Caki2 (cell line): ENCODE data around the gene POU2AF1. TPM values are rescaled to one million over a fixed set of nuclear protein-coding genes. Genes with fewer than 3 reads are reported as not detected.

Experiments
- DNase-seq: peaks from one replicate; pipeline ENCODE4 v3.0.0-alpha.2; 2015; ENCODE audit warnings: low read depth
- in situ Hi-C: cut with HindIII; loops from 2 replicates; pipeline ENCODE4 v1.10.0; 2016; ENCODE audit warnings: low sequenced_read_pairs, low pct_unique_long_range_greater_than_20kb, mixed read lengths
- total RNA-seq: library from RNA; depleted of rRNA; stranded (reverse); fragments of >200 nt; shearing (Covaris generic); gene quantifications from 2 replicates; pipeline ENCODE4 v1.2.3, GENCODE V29; 2014; ENCODE audit warnings: low replicate concordance

Gene POU2AF1
- total RNA-seq, 1 experiment from 2014 or later, result not detected

DNA sequence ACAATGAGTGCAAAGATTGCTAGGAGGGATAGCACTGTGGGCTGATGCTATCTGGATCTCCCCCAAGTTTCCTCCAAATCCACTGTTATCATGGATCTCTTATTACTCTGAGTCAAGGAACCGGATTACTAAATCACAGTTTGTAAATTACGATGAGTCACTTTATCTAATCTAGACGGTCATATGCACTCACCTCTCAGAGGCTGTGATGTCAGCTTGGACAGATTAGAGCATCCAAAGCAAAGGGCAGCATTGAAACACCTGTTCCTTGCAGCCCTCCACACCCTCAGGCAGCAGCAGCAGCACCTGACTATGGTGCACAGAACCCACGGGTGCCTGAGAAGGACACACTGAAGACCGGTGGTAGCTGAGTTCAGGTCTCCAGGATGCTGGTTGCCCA lies 14.0 kb upstream of the POU2AF1 start:
- in situ Hi-C loops, result no loop called here
- no peak for DNase-seq

DNA sequence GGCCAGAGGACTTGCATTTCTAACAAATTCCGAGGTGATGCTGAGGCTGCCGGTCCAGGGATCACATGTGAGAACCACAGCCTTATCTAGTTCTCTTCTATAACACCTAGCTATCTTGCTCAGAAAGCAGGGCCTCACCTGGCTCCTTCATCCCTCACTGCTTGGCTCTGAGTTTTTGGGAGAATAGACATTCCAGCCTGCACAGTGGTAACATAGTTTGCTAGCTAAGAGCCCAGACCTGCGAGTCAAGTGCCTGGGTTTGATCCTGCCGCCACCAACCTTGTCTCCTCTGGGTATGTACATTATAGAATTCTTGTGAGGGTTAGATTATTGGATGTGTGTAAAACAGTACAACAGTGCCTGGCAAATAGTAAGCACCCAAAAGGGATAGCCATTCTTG lies 13.5 kb upstream of the POU2AF1 start:
- no peak for DNase-seq
- in situ Hi-C loops, result no loop called here

DNA sequence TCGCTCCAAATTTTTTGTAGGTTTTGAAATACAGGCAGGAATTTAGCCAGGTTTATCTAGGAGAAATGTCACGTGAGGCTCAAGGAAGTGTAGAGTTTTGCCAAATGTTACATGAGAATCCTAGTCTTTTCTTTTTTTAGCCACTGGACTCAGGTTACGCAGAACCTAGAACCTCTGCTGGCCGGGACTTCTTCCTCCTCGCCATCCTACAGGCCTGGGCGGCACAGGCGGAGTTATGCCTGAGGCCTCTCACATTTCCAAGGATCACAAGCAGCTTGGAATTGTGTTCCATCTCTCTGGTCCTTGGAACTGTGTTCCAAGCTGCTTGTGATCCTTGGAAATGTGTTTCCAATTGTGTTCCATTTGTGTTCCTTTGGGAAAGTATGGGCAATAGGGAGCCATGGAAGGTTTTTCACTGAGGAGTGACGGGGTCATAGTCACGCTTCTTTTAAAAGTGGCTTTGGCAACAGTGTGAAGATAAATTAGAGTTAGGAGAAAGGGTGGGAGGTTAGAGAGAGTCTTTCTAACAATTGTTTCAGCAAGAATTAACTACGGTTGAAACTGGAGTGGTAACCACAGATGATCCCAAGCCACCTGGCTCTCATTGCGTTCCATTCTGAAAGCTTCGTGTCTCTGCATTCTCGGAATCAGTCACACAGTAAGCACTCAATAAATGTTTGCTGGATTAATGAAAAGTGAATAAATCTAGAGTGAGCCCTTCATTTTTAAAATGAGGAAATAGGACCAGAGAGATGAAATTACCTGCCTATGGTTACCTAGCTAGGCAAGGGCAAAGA lies 12.5 kb upstream of the POU2AF1 start:
- in situ Hi-C loops, result no loop called here
- DNase-seq, result no peak

DNA sequence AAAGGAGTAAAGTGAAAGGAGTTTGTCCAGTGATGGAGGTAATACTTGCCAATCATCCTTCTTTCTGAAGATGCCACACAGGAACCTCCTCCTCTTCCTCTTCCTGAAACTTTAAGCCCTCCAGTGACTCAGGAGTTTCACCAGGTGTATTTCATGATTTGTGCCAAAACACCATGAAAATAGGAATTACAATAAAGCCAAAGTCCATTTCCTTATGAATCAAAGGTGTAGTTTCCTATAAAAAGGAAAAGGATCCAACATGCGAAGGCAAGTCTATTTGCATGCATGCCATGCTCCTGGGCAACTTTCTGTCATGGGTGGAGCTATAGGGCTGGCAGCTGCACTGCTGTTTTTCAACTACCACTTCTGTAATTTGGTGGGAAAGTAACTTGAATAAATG lies 9.8 kb upstream of the POU2AF1 start:
- DNase-seq, result no peak
- in situ Hi-C loops, result no loop called here

DNA sequence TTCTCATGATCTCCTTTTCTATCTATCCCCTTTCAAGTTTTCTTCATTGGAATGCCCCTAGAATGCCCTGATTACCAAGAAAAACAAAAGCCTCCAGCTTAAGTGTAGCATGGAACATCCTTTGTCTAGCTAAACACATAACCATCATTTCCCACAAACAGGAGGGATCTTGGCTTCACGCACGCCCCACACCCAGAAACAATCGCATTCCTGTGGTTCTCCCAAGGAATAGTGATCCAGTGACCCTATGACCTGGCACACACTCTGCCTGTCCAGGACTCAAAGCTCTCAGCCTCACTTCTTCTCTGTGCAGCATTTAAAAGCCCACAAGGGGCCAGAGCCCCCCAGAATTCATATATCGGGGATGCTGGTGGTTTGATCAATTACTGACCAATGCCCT lies 9.3 kb upstream of the POU2AF1 start:
- no peak for DNase-seq
- in situ Hi-C loops, result no loop called here

DNA sequence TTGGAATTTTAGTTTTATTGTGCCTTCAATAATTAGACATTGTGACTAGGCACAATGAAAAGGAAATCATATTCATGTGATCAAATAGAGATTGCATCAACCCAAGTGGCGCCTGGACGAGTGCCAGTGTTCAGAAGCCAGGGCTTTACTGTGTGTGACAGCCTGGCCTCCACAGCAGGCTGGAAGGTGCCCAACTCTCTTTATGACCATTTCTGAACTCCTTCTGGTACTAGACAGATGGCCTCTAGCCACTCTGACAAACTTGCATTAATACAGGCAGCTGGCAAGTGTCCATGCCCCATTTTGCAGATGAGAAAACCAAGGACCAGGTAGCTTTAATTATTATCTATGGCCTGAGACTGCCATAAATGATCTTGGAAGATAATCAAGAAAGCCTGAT lies 8.3 kb upstream of the POU2AF1 start:
- DNase-seq, result no peak
- in situ Hi-C loops, result no loop called here

DNA sequence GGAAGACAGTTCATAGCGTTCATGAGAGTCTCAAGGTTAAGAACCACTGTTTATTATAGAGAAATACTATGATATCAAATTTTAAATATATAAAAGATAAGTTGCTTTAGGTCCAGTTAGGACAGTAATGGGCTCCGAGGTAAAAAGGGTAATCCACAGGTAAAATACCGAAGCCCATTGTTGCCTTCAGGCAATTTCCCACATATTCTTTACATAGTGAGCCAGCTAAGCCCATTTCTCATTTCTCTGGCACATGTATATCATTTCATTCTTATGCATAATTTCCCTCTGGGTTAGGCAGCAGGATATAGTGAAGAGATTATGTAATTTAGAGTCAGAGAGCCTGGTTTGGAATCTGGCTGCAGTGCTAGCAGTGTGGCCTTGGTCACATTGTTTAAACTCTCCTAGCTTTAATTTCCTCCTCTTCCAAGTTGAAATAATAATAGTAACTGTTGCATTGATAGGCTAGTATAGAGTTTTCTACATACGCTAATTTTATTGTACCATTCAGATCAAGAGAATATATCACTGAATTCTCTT lies 7.6 kb upstream of the POU2AF1 start:
- no peak for DNase-seq
- in situ Hi-C loops, result no loop called here

DNA sequence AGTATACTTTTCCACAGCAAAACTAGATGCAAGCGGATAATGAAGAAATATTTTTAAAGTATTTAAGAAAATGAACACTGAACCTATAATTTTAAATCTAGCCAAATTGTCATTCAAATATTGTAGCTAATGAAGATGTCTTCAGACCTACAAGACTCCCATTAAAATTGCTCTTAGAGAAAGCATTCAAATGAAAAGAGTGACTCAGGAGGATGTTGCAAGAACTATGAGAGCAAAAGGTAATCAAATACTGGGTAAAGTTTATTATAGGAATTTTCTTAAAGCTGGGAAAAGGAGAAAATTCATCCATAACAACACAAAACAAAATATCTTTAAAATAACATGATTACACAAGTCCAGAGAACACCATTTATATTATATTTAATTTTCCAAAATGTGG lies 5.4 kb upstream of the POU2AF1 start:
- in situ Hi-C loops, result no loop called here
- no peak for DNase-seq

DNA sequence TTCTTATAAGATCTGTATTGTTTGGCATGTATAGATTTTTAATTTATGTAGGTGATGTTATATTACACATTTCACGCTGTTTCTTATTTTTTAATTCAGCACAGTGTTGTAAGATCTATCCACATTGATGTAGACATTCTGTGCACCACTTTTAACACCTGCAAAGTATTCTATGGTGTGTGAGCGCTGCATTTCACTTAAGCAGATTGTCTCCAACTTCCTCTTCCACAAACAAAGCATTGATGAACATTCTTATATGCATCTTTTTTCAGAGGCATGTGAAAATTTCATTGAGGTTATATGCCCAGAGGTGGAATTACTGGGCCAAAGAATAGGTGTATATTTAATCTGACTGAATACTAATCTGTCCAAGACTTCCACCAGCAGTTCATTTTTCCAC lies 3.4 kb upstream of the POU2AF1 start:
- in situ Hi-C loops, result no loop called here

DNA sequence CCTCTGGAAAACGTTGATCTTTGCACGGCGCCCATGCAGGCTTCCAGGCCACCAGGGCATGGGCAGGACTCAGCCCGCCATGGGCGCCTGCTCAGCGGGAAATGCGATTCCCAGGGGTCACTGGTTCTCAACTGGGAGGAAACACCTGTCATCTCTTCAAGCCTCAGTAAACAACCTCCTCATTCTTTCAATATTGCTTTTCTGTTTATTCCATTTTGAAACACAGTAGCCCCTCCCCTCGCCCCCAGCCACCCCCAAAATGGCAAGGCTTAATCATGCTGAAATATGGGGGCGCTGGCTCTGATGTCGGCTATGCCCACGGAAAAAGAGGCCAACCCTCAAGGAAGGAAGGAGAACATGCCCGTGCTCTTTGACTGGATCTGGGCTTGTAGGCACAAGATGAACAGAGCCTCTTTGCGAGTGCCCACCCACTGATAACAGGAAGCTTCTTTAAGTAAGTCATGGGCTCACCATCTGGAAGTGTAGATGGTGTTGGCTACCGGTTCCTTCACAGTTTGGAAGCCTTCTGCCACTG lies 594 bp upstream of the POU2AF1 start:
- in situ Hi-C loops, result no loop called here
- DNase-seq, result no peak

More for the DNA sequence above, 3.4 kb upstream of the POU2AF1 start:
- DNase-seq, result no peak

DNA sequence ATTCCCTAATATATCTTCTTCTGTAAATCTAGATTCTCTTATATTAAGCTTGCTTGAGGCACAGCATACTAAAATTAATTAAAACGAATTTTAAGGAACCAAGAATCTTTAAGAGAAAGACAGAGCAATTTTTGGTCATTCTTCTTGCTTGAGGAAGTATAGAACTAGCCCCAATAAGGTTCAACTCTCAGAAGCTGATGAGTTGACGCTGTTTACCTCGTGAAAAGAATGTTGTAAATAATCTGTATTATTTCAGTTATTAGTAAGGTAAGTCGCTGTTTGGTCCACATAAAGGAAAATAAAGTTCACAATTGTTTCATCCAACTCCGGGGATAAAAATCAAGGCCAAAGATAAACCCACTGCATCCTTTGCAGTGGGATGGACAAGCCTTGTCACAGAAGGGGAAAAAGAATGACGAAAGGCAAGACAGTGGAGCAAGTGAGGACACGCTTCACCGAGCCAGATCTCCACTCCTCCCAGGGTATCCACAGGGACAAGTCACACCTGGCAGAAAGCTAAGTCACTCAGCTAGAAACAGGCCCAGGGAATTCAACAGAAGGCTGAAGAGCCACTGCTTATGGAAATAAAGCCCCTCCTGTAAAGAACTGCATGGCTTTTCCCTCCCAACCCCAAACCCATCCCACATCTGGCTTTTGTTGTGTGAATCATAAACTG lies 752 bp downstream of the POU2AF1 start:
- in situ Hi-C loops, result no loop called here
- DNase-seq, result no peak

DNA sequence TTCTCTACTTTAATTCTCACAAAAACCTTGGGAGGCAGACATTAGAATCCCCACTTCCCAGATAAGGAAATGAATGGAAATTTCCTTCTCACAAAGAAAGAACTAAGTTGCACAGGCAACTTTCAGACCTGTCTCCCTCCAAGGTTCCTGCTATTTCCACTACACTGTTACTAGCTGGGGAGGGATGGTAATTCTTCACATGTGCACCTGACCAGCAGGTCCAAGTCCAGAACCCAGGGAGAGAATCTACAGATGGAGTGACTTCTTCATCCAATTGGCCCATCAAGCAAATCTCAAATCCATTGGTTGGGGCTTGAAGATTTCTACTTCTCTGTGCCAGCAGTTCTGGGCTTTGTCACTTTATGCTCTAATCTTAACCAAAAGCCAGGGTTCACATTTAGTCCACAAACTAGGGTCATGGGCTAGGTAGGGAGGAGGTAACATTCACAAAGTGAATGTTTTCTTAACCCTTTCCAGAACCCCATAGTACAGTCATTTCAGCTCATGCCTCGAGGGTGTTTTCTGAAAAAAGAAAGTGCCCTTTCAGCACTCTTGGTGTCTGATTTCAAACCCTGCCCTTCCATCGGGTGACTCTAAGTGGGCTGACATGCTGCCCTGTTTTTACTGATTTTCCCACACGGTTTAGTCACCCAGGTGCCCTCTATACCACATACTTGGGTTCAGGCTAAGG lies 2.7 kb downstream of the POU2AF1 start:
- in situ Hi-C loops, result no loop called here
- no peak for DNase-seq

DNA sequence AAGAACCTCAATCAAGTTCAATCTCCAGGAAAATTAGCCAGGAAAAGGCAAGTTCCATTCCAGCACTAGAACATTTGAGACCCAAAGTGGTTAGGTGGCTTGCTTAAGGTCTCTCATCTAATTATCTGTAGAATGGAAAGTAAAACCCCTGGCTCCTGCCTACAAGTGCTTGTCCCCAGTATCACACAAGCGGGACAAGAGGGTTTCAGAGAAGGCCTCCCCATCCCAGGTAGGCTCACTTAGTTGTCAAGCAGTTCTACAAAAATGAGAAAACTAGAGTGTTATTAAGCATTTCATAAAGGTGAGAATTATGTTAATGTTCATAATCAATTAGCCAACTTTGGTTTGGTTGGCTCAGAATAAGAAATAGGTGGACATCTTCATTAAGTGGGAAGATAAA lies 5.5 kb downstream of the POU2AF1 start:
- DNase-seq, result no peak
- in situ Hi-C loops, result no loop called here

DNA sequence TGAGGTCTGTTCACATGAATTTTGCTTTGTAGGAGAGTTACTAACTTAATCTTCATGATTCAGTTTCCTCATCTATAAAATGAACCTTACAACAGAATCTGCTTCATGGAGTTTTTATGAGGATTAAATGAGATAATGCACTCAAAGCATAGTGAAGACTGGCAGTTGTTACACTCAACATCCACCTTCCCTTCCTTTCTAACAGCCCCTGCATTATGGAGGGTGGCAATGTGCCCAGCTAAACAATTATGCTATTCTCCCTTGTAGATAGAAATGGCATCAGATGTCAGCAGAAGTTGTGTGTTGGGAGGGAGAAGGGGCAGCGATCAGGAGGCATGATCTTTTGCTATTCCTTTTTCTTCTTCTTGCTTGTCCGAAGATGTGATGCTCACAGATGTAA lies 6.5 kb downstream of the POU2AF1 start:
- DNase-seq, result no peak
- in situ Hi-C loops, result no loop called here

DNA sequence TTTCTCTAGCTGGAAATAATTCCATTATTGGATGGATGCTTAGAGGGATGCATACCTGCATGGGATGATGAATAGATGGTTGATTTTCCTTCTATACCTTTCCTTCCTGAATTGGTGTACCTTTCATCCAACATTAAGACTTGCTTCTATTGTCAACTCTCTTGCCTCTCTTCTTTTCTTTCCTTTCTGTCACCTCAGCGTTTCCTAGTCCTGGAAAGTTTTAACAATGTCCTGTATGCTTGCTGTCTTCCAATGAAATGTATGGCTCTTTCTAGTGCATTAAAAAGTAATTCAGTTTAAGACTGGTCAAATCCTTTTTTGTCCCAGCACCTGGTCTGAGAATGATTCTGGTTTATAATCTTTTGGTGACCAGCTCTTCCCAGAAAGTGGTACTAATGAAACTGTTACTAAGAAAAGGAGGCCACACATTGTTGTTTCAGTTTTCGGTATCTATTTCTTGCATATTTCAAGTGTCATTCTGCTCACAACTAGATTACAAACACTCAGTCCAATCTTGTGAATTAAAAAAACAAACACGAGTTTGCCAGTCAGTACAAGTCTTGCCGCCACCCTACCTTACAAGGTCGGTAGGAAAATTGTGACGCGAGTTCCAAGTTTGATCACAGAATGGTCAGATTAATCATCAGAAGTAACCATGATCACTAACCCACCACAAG lies 8.0 kb downstream of the POU2AF1 start:
- DNase-seq, result no peak
- in situ Hi-C loops, result no loop called here

DNA sequence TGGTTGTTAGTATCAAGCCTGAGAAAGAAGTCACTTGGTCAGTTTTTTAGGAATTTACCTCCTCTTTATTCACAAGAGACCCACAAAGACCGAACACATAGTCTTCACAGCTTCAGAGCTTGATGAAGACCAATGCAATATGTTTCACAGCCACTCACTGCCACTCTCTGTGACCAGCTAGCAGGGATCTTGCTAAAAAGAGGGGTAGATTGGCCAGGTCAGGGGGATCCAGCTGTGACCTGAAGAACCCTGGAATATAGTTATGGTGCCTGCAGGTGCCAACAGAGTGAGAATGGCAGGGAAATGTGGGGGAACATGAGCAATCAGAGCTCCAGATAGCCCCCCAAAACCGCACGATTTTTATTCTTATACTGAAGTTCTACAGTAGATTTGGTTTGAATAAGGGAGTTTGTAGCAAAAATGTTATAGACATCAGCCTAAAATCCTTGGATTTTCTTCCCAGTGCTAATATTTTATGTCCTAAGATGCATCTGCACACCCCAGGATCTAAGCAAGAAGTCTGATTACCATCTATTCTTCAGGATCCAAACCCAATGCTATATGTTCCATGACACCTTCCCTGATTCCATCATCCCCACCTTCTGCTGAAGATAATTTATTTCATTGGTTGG lies 8.7 kb downstream of the POU2AF1 start:
- DNase-seq, result no peak
- in situ Hi-C loops, result no loop called here

DNA sequence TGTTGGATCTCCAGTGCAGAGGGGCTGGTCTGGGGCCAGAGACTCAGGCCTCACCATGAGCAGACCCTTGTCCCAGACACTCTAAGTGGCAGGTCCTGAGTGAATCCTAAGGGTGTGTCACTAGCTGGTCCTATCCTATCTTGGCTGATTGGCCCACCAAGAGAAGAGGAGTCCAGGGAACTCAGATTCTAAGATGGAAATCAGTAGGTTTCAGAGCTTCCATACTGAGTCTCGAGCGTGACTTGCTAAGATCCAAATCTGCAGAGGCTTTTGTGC lies 10.9 kb downstream of the POU2AF1 start:
- in situ Hi-C loops, result no loop called here
- no peak for DNase-seq
